Common myeloid progenitor, CD34-positive (primary cell): ENCODE results near the gene SRXN1. TPM values are rescaled to one million over a fixed set of nuclear protein-coding genes. Genes with fewer than 3 reads are reported as not detected.

Experiments used
- CTCF ChIA-PET: fragments of 350-600 bp; sonication (Branson Sonifier 250); formaldehyde crosslinking; loops from one replicate; lab custom pipeline; 2021; ENCODE audit warnings: antibody characterized with exemption; lab: Charles Lee
- POLR2A ChIA-PET: fragments of 350-600 bp; sonication (Branson Sonifier 250); formaldehyde crosslinking; loops from one replicate; lab custom pipeline; 2021; ENCODE audit warnings: antibody characterized with exemption; lab: Charles Lee
- DNase-seq, 3 donors: peaks; one replicate each; pipeline versions ENCODE4 v3.0.0 to v3.0.0-alpha.2; 2013
- H3K27ac ChIP-seq, 2 experiments: 1 replicate in 1 of 2; 2 replicates in 1 of 2; pipeline ENCODE4 v1.7.0; 2013; ENCODE audit warnings: inconsistent platforms in 2 of 2, low read length in 2 of 2, mild to moderate bottlenecking in 2 of 2, low read depth in 1 of 2, moderate library complexity in 1 of 2; ENCODE audit not compliant: severe bottlenecking in 2 of 2, insufficient read depth in 1 of 2, poor library complexity in 1 of 2
- H3K27me3 ChIP-seq, 5 experiments: replicated peaks in 2 of 5; 1 replicate in 3 of 5; 2 replicates in 2 of 5; pipeline versions ENCODE4 v1.6.1 to v1.7.0; 2013; ENCODE audit warnings: low read length in 4 of 5, mild to moderate bottlenecking in 2 of 5, moderate library complexity in 2 of 5, inconsistent platforms in 1 of 5; ENCODE audit not compliant: insufficient read depth in 5 of 5, control insufficient read depth in 4 of 5
- H3K36me3 ChIP-seq, 4 experiments: 1 replicate in 2 of 4; 2 replicates in 2 of 4; pipeline versions ENCODE4 v1.6.1 to v1.7.0; 2013; ENCODE audit warnings: low read length in 3 of 4, control low read depth in 1 of 4, mild to moderate bottlenecking in 1 of 4; ENCODE audit not compliant: control insufficient read depth in 4 of 4, insufficient read depth in 4 of 4
- H3K4me1 ChIP-seq, 4 experiments: 1 replicate in 3 of 4; 2 replicates in 1 of 4; pipeline versions ENCODE4 v1.6.1 to v1.7.1; 2013; ENCODE audit warnings: low read length in 3 of 4, mild to moderate bottlenecking in 3 of 4, control low read depth in 1 of 4, inconsistent platforms in 1 of 4, moderate library complexity in 1 of 4; ENCODE audit not compliant: control insufficient read depth in 4 of 4, insufficient read depth in 4 of 4; ENCODE audit errors: control extremely low read depth in 1 of 4
- H3K4me3 ChIP-seq, 7 experiments: 1 replicate in 4 of 7; 2 replicates in 3 of 7; pipeline versions ENCODE4 v1.5.1 to v1.7.0; 2013; ENCODE audit warnings: mild to moderate bottlenecking in 7 of 7, low read length in 6 of 7, moderate library complexity in 6 of 7, inconsistent platforms in 2 of 7, low read depth in 2 of 7, control low read depth in 1 of 7; ENCODE audit not compliant: insufficient read depth in 4 of 7, control insufficient read depth in 1 of 7; ENCODE audit errors: extremely low read depth in 1 of 7
- H3K9me3 ChIP-seq, 5 experiments: 1 replicate in 4 of 5; 2 replicates in 1 of 5; pipeline versions ENCODE4 v1.6.1 to v1.7.1; 2013; ENCODE audit warnings: low read length in 4 of 5, mild to moderate bottlenecking in 2 of 5, inconsistent platforms in 1 of 5, low read depth in 1 of 5, moderate library complexity in 1 of 5; ENCODE audit not compliant: control insufficient read depth in 4 of 5, insufficient read depth in 2 of 5; ENCODE audit errors: control extremely low read depth in 1 of 5
- WGBS: methylation state at CpG from one replicate; pipeline ENCODE4 v1.1.5; 2013; ENCODE audit not compliant: insufficient coverage; 5-methylcytosine and 5-hydroxymethylcytosine counted together
- polyA plus RNA-seq: library from polyadenylated mRNA; unstranded; fragments of 120-200 nt; gene quantifications from one replicate; pipeline ENCODE4 v1.2.1, GENCODE V29; 2013

SRXN1 gene
- 9.6 TPM for polyA plus RNA-seq

DNA sequence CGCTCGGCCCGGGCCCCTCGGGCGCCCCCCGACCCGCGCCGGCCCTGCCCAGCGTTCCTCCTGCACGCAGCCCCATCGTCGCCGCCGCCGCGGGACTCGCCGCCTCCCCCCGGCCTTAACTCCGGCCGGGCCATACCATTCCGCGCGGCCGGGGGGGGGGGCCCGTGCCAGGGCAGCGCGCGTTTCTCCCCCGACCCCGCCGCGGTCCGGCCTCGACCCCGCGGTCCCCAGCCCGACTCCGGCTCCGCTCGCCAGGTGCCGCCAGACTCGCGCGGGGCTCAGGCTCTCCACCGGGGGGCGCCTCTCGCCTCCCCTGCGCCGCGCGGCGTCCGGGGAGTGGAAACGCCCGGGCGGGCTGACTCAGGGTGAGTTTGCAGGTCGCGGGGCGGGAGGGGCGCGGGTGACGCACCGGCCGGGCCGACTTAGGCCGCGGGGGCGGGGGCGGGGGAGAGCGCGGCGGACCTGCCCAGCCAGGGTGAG is at the start of gene SRXN1:
Gene SRXN1, minus strand, starts transcription at position 91 of the 480 bp plus-strand sequence. Its CDS starts 15 bp downstream, at position 76.
- peak within 1 kb of the TSS in 1 of 2 experiments; percentile 66 for H3K27ac ChIP-seq
- ChIA-PET POLR2A (no interaction called here), CTCF (interaction anchor here (1.3 to 10.9 kb wide), 2 partner anchors 12 to 91 kb away, joined by 3 to 146 read pairs; no protein-coding TSS in a partner anchor)
- peaks cover 9 to 27% (median 23%) of the 10 kb centered on the region in 4 experiments for H3K4me1 ChIP-seq
- peak within 1 kb of the TSS; percentile 43 to 76 (median 64) for H3K4me3 ChIP-seq
- 0% methylated on average over 41 of the region's 74 CpGs for WGBS
- H3K9me3 ChIP-seq: no peaks in the 10 kb centered on the region
- DNase-seq: peak; percentile 93 to 97 (median 95)
- H3K36me3 ChIP-seq: peaks cover 0 to 23% (median 9%) of the 10 kb centered on the region in 4 experiments
- no peaks in the 10 kb centered on the region for H3K27me3 ChIP-seq

DNA sequence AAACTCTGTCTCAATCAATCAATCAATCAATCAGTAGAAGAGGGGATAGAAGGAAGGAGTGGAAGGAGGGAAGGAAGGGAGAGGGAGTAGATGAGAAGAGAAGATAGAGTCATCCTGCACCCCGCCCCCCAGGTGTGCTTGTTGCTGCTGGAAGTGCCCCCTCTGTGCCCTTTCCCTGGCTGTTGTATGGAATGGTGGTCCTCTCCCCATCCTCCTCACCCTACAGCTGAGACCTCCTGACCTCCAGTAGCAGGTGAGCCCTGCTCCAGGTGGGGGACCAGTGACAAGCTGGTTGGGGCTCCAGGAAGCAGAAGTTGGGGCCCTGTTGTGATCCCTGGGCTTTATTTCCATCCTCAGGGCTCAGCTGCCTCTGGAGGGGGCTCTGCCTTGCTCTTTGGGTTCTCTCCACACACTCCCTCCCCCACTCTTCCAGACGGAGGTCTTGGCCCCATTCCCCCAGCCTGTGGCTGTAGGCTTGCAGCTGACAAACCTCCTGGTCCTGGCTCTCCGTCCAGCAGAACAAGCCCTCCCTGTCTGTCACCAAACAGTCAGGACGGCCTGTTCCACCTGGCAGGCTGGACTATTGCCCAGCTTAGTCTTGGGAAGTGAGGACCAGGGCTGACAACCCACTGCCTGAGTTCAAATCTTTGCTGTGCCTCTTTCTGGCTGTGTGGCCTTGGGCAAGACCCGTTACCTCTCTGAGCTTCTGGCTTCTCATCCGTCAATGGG is 48.6 kb upstream of the SRXN1 start:
- CTCF ChIA-PET: interaction anchor here (0.8 to 1.6 kb wide), 5 partner anchors 17 to 53 kb away, joined by 3 to 4 read pairs (median 3); no protein-coding TSS in a partner anchor
- peaks cover 0 to 13% (median 4%) of the 10 kb centered on the region in 4 experiments for H3K4me1 ChIP-seq
- H3K27ac ChIP-seq: no peak overlapping the region
- H3K27me3 ChIP-seq: peaks cover 0 to 2% (median 0%) of the 10 kb centered on the region in 5 experiments
- no peaks in the 10 kb centered on the region for H3K9me3 ChIP-seq
- POLR2A ChIA-PET: no interaction called here
- no peaks in the 10 kb centered on the region for H3K36me3 ChIP-seq
- no peak overlapping the region for H3K4me3 ChIP-seq
- no peak for DNase-seq
- WGBS: 86% methylated on average over 5 of the region's 6 CpGs

DNA sequence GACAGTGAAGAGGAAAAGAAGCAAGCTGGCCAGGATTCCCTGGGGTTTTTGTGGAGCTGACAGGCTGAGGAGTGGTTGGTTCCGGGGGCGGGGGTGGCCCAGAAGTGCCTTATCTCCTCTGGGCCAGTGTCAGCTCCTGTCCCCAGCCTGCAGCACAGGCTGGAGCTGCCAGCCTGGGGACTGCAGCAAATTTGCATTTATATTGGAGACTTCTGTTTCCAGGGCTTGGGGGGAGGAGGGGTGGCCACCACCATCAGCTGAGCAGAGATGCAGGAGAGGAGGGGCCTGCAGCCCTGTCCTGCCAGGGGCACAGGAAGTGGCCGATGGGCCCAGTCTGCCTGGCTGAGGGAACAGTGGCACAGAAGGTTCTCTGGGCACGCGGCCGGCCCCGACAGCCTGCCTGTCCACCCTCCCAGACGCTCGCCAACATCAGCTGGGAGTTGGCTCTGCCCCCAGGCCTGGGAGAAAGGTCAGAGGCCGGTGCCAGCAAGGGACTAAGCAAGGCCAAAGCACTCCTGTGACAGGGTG is 46.9 kb upstream of the SRXN1 start:
- H3K36me3 ChIP-seq: no peaks in the 10 kb centered on the region
- CTCF ChIA-PET: interaction anchor here (0.9 to 1.9 kb wide), 2 partner anchors 10 to 54 kb away, joined by 3 to 5 read pairs; no protein-coding TSS in a partner anchor
- no peak for DNase-seq
- H3K27ac ChIP-seq: no peak overlapping the region
- peaks cover 0 to 13% (median 4%) of the 10 kb centered on the region in 4 experiments for H3K4me1 ChIP-seq
- 88% methylated on average over 7 of the region's 10 CpGs for whole genome bisulfite sequencing
- peaks cover 0 to 2% (median 0%) of the 10 kb centered on the region in 5 experiments for H3K27me3 ChIP-seq
- POLR2A ChIA-PET: no interaction called here
- no peak overlapping the region for H3K4me3 ChIP-seq
- no peaks in the 10 kb centered on the region for H3K9me3 ChIP-seq

DNA sequence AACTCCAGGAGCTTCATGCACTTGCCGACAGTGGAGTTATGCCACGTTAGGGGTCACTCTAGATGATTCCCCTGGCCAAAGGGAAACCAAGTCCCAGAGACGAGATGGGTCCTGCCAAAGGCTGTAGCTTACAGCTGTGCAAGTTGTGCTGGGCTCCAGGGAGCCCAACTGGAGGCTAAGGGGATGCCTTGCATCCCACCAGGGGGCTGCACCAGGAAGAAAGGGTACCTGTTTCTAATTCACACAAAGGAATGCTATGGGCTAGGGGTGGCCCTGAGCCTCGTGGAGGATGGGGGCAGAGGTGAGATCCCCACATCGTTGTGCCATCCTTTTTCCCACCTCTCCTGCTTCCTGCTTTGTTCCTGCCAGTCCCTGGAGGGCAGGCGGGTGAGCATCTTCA is 46.3 kb upstream of the SRXN1 start:
- ChIA-PET CTCF (interaction anchor here (1.9 kb wide), 1 partner anchor 10 kb away, joined by 5 read pairs; no protein-coding TSS in a partner anchor), POLR2A (no interaction called here)
- H3K4me1 ChIP-seq: peaks cover 0 to 13% (median 4%) of the 10 kb centered on the region in 4 experiments
- no peak overlapping the region for H3K27ac ChIP-seq
- H3K36me3 ChIP-seq: no peaks in the 10 kb centered on the region
- 80% methylated on average over 4 of the region's 6 CpGs for WGBS
- no peak overlapping the region for H3K4me3 ChIP-seq
- no peaks in the 10 kb centered on the region for H3K9me3 ChIP-seq
- peaks cover 0 to 2% (median 0%) of the 10 kb centered on the region in 5 experiments for H3K27me3 ChIP-seq
- no peak for DNase-seq

DNA sequence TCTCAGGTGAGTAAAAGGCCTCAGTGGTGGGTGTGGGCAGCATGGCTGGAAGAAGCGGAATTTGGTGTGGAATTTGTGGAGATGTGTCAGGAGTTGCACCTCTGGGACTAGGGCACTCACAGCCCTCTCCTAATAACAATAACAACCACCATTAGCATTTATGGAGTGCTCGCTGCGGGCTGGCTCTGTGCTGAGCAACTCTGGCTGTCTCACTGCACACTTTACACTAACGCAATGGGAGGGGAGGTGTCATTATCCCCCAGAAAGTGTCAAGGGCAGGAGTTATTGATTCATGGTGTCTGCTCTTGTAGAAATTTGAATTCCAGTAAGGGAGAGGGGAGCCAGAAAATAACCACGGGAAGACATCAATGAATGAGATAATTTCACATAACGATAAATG is 45.3 kb upstream of the SRXN1 start:
- H3K4me3 ChIP-seq: no peak overlapping the region
- WGBS: 90% methylated on average over 3 of the region's 6 CpGs
- DNase-seq: no peak
- no peak overlapping the region for H3K27ac ChIP-seq
- ChIA-PET CTCF (interaction anchor here (1.9 kb wide), 1 partner anchor 11 kb away, joined by 5 read pairs; no protein-coding TSS in a partner anchor), POLR2A (no interaction called here)
- peaks cover 0 to 11% (median 4%) of the 10 kb centered on the region in 4 experiments for H3K4me1 ChIP-seq
- peaks cover 0 to 2% (median 0%) of the 10 kb centered on the region in 5 experiments for H3K27me3 ChIP-seq
- H3K36me3 ChIP-seq: no peaks in the 10 kb centered on the region
- no peaks in the 10 kb centered on the region for H3K9me3 ChIP-seq

DNA sequence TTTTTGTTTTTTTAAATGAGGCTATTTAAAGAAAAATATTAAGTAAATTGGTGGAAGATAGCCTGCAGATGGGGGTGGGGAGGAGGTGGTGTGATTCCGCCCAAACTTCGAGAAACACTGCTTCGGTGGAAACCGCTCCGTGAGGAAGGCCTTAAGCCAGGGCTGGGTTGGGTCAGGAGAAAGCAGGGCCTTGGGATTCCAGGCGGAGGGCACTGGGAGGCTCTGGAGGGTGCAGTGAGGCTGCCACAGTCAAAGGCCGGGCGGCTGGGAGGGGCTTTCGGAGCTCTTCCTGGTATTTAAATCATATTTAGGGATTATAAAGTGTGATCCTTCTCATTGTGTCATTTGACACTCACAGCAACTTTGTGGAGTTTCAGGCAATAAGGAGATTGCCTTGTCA is 44.8 kb upstream of the SRXN1 start:
- POLR2A ChIA-PET: no interaction called here
- WGBS: 91% methylated on average over 9 of the region's 9 CpGs
- no peak for DNase-seq
- Histone ChIP-seq H3K4me1 (peaks cover 0 to 7% (median 1%) of the 10 kb centered on the region in 4 experiments), H3K27ac (no peak overlapping the region), H3K9me3 (no peaks in the 10 kb centered on the region), H3K27me3 (peaks cover 0 to 2% (median 0%) of the 10 kb centered on the region in 5 experiments), H3K4me3 (no peak overlapping the region), H3K36me3 (no peaks in the 10 kb centered on the region)
- CTCF ChIA-PET: no interaction called here
